A549 (cell line): Measurements from ENCODE around the gene LARGE2. TPM values are rescaled to one million over a fixed set of nuclear protein-coding genes. Genes with fewer than 3 reads are reported as not detected.

ENCODE experiments used
- ATAC-seq, 2 experiments: fragments of 200-7000 bp in 1 of 2; fragments of >200 bp in 1 of 2; cut with Nextera tagmentation in 1 of 2; cut with Tn5 transposase in 1 of 2; 3 replicates each; pipeline versions ENCODE4 v1.8.0 to v1.9.1; 2018 to 2020; ENCODE audit warnings: mild to moderate bottlenecking in 1 of 2, moderate library complexity in 1 of 2
- CTCF ChIA-PET: fragments of 300-600 bp; sonication (Branson Sonifier 250); formaldehyde crosslinking; extraction: SDS; loops from one replicate; lab custom pipeline; 2021; ENCODE audit warnings: antibody characterized with exemption, inconsistent platforms; lab: Yijun Ruan, JAX
- POLR2A ChIA-PET: fragments of 350-600 bp; formaldehyde crosslinking; extraction: SDS; loops from one replicate; lab custom pipeline; 2021; ENCODE audit warnings: antibody characterized with exemption, inconsistent platforms; lab: Yijun Ruan, JAX
- DNase-seq, 2 experiments: peaks; one replicate each; pipeline versions ENCODE4 v3.0.0 to v3.0.0-alpha.2; 2011 to 2016; ENCODE audit warnings: low read depth in 1 of 2, low spot score in 1 of 2
- FAIRE-seq: peaks from 2 replicates; lab custom pipeline; 2011; peaks lifted over from hg19 to GRCh38; lab: Jason Lieb, UNC
- H3K27ac ChIP-seq, 2 experiments: fragments of >200 bp; sonication (Bioruptor Twin); formaldehyde crosslinking; 3 replicates each; pipeline ENCODE4 v1.5.1; 2016 to 2017
- H3K4me1 ChIP-seq: fragments of >200 bp; sonication (Bioruptor Twin); formaldehyde crosslinking; 3 replicates; pipeline ENCODE4 v1.6.1; 2016
- H3K4me2 ChIP-seq: fragments of >200 bp; sonication (Bioruptor Twin); formaldehyde crosslinking; 3 replicates; pipeline ENCODE4 v1.6.1; 2016
- H3K4me3 ChIP-seq: fragments of >200 bp; sonication (Bioruptor Twin); formaldehyde crosslinking; 3 replicates; pipeline ENCODE4 v1.5.1; 2016
- H3K9me3 ChIP-seq: fragments of >200 bp; sonication (Bioruptor Twin); formaldehyde crosslinking; 3 replicates; pipeline ENCODE4 v1.6.1; 2016
- ATOH8 ChIP-seq: fragments of 250-450 bp; sonication (Bioruptor Pico); IDR thresholded peaks from 2 replicates; pipeline ENCODE4 v1.5.0; 2020; ENCODE audit warnings: low read depth, mild to moderate bottlenecking, moderate library complexity
- BCL3 ChIP-seq: fragments of >200 bp; sonication (Bioruptor Twin); formaldehyde crosslinking; IDR thresholded peaks from 3 replicates; pipeline ENCODE4 v1.6.1; 2016
- CEBPB ChIP-seq, 2 experiments: fragments of >200 bp in 1 of 2; sonication (Bioruptor Twin) in 1 of 2; formaldehyde crosslinking in 1 of 2; IDR thresholded peaks; 2 replicates each; pipeline ENCODE4 v1.6.1; 2012 to 2016
- CHD2 ChIP-seq: fragments of 150-350 bp; IDR thresholded peaks from 2 replicates; pipeline ENCODE4 v1.6.1; 2014; ENCODE audit warnings: low read length; ENCODE audit not compliant: partially characterized antibody
- CTCF ChIP-seq: fragments of >200 bp; sonication (Bioruptor Twin); formaldehyde crosslinking; IDR thresholded peaks from 3 replicates; pipeline ENCODE4 v1.5.1; 2016
- E2F6 ChIP-seq: IDR thresholded peaks from 2 replicates; pipeline ENCODE4 v1.6.1; 2012; ENCODE audit warnings: low read depth, borderline replicate concordance
- EP300 ChIP-seq, 2 experiments: fragments of >200 bp; sonication (Bioruptor Twin); formaldehyde crosslinking; IDR thresholded peaks; 2 replicates in 1 of 2; 3 replicates in 1 of 2; pipeline ENCODE4 v1.6.1; 2016 to 2017
- FOXS1 ChIP-seq: fragments of 250-450 bp; sonication (Bioruptor Pico); IDR thresholded peaks from 2 replicates; pipeline ENCODE4 v1.5.0; 2020; ENCODE audit warnings: mild to moderate bottlenecking, moderate library complexity
- HEYL ChIP-seq: fragments of 250-450 bp; sonication (Bioruptor Pico); IDR thresholded peaks from 2 replicates; pipeline ENCODE4 v1.8.0; 2021; ENCODE audit warnings: mild to moderate bottlenecking, moderate library complexity
- HOXB13 ChIP-seq: fragments of 250-450 bp; sonication (Bioruptor Pico); IDR thresholded peaks from 2 replicates; pipeline ENCODE4 v1.5.0; 2020; ENCODE audit warnings: low read depth, mild to moderate bottlenecking, moderate library complexity
- HOXB5 ChIP-seq: fragments of 250-450 bp; sonication (Bioruptor Pico); IDR thresholded peaks from 2 replicates; pipeline ENCODE4 v1.5.0; 2020; ENCODE audit warnings: mild to moderate bottlenecking, moderate library complexity
- MAFK ChIP-seq: fragments of 450-650 bp; IDR thresholded peaks from 2 replicates; pipeline ENCODE4 v1.6.1; 2014; ENCODE audit not compliant: partially characterized antibody
- NFE2L2 ChIP-seq: fragments of 150-350 bp; conservative IDR thresholded peaks from 2 replicates; pipeline ENCODE4 v1.6.1; 2014; ENCODE audit warnings: low read length
- NPAS2 ChIP-seq: fragments of 250-450 bp; sonication (Bioruptor Pico); IDR thresholded peaks from 2 replicates; pipeline ENCODE4 v1.8.0; 2022; ENCODE audit warnings: mild to moderate bottlenecking, moderate library complexity, borderline replicate concordance
- RARB ChIP-seq: fragments of 250-450 bp; sonication (Bioruptor Pico); IDR thresholded peaks from 2 replicates; pipeline ENCODE4 v1.8.0; 2021; ENCODE audit warnings: mild to moderate bottlenecking, moderate library complexity
- RNF2 ChIP-seq: fragments of 200-600 bp; sonication (generic); IDR thresholded peaks from 2 replicates; pipeline ENCODE4 v1.6.1; 2016; ENCODE audit warnings: low read depth, mild to moderate bottlenecking, antibody characterized with exemption, moderate library complexity, borderline replicate concordance
- TFCP2L1 ChIP-seq: fragments of 250-450 bp; sonication (Bioruptor Pico); IDR thresholded peaks from 2 replicates; pipeline ENCODE4 v1.5.0; 2021; ENCODE audit warnings: mild to moderate bottlenecking
- TP53 ChIP-seq: fragments of 250-450 bp; sonication (Bioruptor Pico); IDR thresholded peaks from 2 replicates; pipeline ENCODE4 v1.5.0; 2021; ENCODE audit warnings: mild to moderate bottlenecking, moderate library complexity
- ZC3H11A ChIP-seq: fragments of 450-650 bp; IDR thresholded peaks from 2 replicates; pipeline ENCODE4 v1.6.1; 2014; ENCODE audit warnings: antibody characterized with exemption, mild to moderate bottlenecking
- ZFP36 ChIP-seq: fragments of 450-650 bp; IDR thresholded peaks from 2 replicates; pipeline ENCODE4 v1.6.1; 2014; ENCODE audit warnings: borderline replicate concordance; ENCODE audit not compliant: partially characterized antibody
- ZNF302 ChIP-seq: fragments of 250-450 bp; sonication (Bioruptor Pico); IDR thresholded peaks from 2 replicates; pipeline ENCODE4 v1.9.0; 2021; ENCODE audit warnings: inconsistent platforms, mild to moderate bottlenecking, moderate library complexity
- WGBS: methylation state at CpG from one replicate; pipeline ENCODE4 v1.1.6; 2017; ENCODE audit errors: missing lambda C conversion rate; 5-methylcytosine and 5-hydroxymethylcytosine counted together
- polyA plus RNA-seq, 4 experiments: library from polyadenylated mRNA; depleted of rRNA in 3 of 4; stranded (reverse); fragments of >200 nt; fragmentation: RNase III in 1 of 4; extraction: RNeasy Plus Mini Kit Qiagen cat#74134 plus additional on column Dnase treatment in 1 of 4; gene quantifications; 2 replicates in 3 of 4; 3 replicates in 1 of 4; pipeline ENCODE4 v1.2.3, GENCODE V29; 2011 to 2017

The LARGE2 gene
- polyA plus RNA-seq, 2 of the 4 experiments (the other 2 are of a cell fraction), result 0.97 to 2.3 TPM

GRCh38 chr11:45934580-45935318 is 12.3 kb downstream of the LARGE2 start:
- no peak for FAIRE-seq
- POLR2A ChIA-PET, result interaction anchor here (0.7 kb wide), 1 partner anchor 15 kb away, joined by 5 read pairs; no protein-coding TSS in a partner anchor
- peaks cover 7% of the 10 kb centered on the region for H3K4me1 ChIP-seq
- DNase-seq, result no peak
- no peak for ATAC-seq
- H3K4me3 ChIP-seq, result no peak overlapping the region
- H3K9me3 ChIP-seq, result no peaks in the 10 kb centered on the region
- H3K4me2 ChIP-seq, result no peak overlapping the region
- WGBS, result 92% methylated on average over 12 of the region's 12 CpGs
- CTCF ChIA-PET, result interaction anchor here (0.7 to 0.9 kb wide), 4 partner anchors 16 to 1985 kb away, joined by 3 read pairs; no protein-coding TSS in a partner anchor
- H3K27ac ChIP-seq, result no peak overlapping the region
- TF ChIP-seq FOXS1 (CRISPR knock-in tag) (no peak), ZNF302 (no peak), TP53 (CRISPR knock-in tag) (no peak), ZC3H11A (no peak), CEBPB (IDR thresholded peaks at IDR 0.05) (no peak), EP300 (IDR thresholded peaks at IDR 0.05) (no peak), E2F6 (no peak), TFCP2L1 (CRISPR knock-in tag) (no peak)

GRCh38 chr11:45935349-45936064 is 13.1 kb downstream of the LARGE2 start:
- TF ChIP-seq MAFK (no peak), ATOH8 (CRISPR knock-in tag) (no peak), BCL3 (no peak), NPAS2 (CRISPR knock-in tag) (no peak), ZFP36 (no peak)
- H3K4me1 ChIP-seq, result no peaks in the 10 kb centered on the region
- no peak for DNase-seq
- no peak overlapping the region for H3K4me2 ChIP-seq
- no peak overlapping the region for H3K27ac ChIP-seq
- H3K4me3 ChIP-seq, result no peak overlapping the region
- ChIA-PET CTCF (interaction anchor here (0.7 to 1.9 kb wide), 4 partner anchors 11 to 1984 kb away, joined by 3 to 12 read pairs (median 4); no protein-coding TSS in a partner anchor), POLR2A (interaction anchor here (0.7 kb wide), 1 partner anchor 14 kb away, joined by 5 read pairs; no protein-coding TSS in a partner anchor)
- FAIRE-seq, result no peak
- no peaks in the 10 kb centered on the region for H3K9me3 ChIP-seq
- ATAC-seq, result no peak
- 87% methylated on average over 8 of the region's 8 CpGs for WGBS

- CTCF ChIA-PET, result interaction anchor here (0.8 to 1.9 kb wide), 2 partner anchors 29 to 94 kb away, joined by 3 to 12 read pairs; no protein-coding TSS in a partner anchor
- H3K4me2 ChIP-seq, result no peak overlapping the region
- H3K4me1 ChIP-seq, result no peaks in the 10 kb centered on the region
- no peak overlapping the region for H3K27ac ChIP-seq
- no peak for TF ChIP-seq CTCF
- no peak for TF ChIP-seq HOXB13
- TF ChIP-seq RNF2, result no peak
- no peak for TF ChIP-seq HEYL (CRISPR knock-in tag)
- TF ChIP-seq RARB (CRISPR knock-in tag), result no peak
- no peak for TF ChIP-seq NFE2L2
- no peak for TF ChIP-seq HOXB5 (CRISPR knock-in tag)
- TF ChIP-seq CHD2, result no peak
- no peak for TF ChIP-seq TP53 (CRISPR knock-in tag)
- TF ChIP-seq, all 56 proteins: peak for 0
- POLR2A ChIA-PET, result interaction anchor here (0.6 to 1.3 kb wide), 2 partner anchors 14 to 19 kb away, joined by 3 to 6 read pairs; partner anchors contain the start of gene PEX16
- WGBS, result 93% methylated on average over 4 of the region's 4 CpGs
- ATAC-seq (no peak), DNase-seq (no peak), FAIRE-seq (no peak)
- no peak overlapping the region for H3K4me3 ChIP-seq
- H3K9me3 ChIP-seq, result no peaks in the 10 kb centered on the region
Observed at GRCh38 chr11:45936511-45937054, 14.1 kb downstream of the LARGE2 start.
